GM12878 (cell line): ENCODE measurements around the gene PAIP2.

Experiments
- CTCF ChIP-seq, 3 experiments: IDR thresholded peaks in 2 of 3; conservative IDR thresholded peaks in 1 of 3; 2 replicates each; pipeline ENCODE4 v1.5.1; 2011; ENCODE audit warnings: low read depth in 3 of 3, low read length in 3 of 3, mild to moderate bottlenecking in 3 of 3, control low read depth in 2 of 3, moderate library complexity in 2 of 3, inconsistent platforms in 1 of 3, mixed read lengths in 1 of 3; ENCODE audit not compliant: control insufficient read depth in 2 of 3, insufficient read depth in 1 of 3; ENCODE audit errors: extremely low read depth in 1 of 3
- HDAC2 ChIP-seq: fragments of 200-600 bp; sonication (generic); IDR thresholded peaks from 2 replicates; pipeline ENCODE4 v1.6.1; 2017
- JUNB ChIP-seq: IDR thresholded peaks from 2 replicates; pipeline ENCODE4 v1.6.1; 2016; ENCODE audit warnings: antibody characterized with exemption, mild to moderate bottlenecking
- PML ChIP-seq: IDR thresholded peaks from 2 replicates; pipeline ENCODE4 v1.6.1; 2012; ENCODE audit warnings: low read length, inconsistent platforms
- POLR2A ChIP-seq: IDR thresholded peaks from 2 replicates; pipeline ENCODE4 v1.6.1; 2011; ENCODE audit warnings: low read depth, mild to moderate bottlenecking, low read length
- POLR2AphosphoS5 ChIP-seq: IDR thresholded peaks from 2 replicates; pipeline ENCODE4 v1.6.1; 2011; ENCODE audit warnings: mild to moderate bottlenecking, low read length, inconsistent platforms
- SUZ12 ChIP-seq: fragments of 200-600 bp; sonication (generic); IDR thresholded peaks from one replicate; pipeline ENCODE4 v1.6.1; 2018; ENCODE audit warnings: antibody characterized with exemption, mild to moderate bottlenecking; ENCODE audit not compliant: unreplicated experiment

DNA sequence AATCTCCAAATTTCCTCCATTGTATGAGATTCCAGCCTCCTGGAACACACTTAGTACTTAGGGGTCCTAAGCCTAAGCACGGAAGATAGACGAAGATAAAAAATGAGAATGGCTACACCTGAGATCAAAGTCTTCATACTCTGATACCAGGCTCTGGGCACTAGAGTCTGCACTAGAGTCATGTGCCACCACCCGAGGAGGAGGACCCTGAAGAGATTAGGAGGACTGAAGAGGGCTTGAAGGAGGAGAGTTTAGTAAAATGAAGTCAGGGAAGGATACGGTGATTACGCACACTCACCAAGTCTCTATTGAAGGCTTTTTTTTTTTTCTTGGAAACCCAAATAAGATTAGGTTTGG, 62.8 kb downstream of the PAIP2 start:
- TF ChIP-seq CTCF (IDR thresholded peaks at IDR 0.05 in 2 of 3, conservative IDR thresholded peaks at IDR 0.05 in 1 of 3; ENCODE audit: control insufficient read depth in 2 of 3, extremely low read depth in 1 of 3, insufficient read depth in 1 of 3, low read depth in 3 of 3, low read length in 3 of 3), result no peak
- no peak for TF ChIP-seq JUNB
- no peak for TF ChIP-seq HDAC2
- TF ChIP-seq SUZ12, result no peak
- TF ChIP-seq POLR2A, result no peak
- no peak for TF ChIP-seq PML
- TF ChIP-seq POLR2AphosphoS5, result no peak
